PFSK-1 (cell line): ENCODE measurements around the gene MYO1A.
A peak's percentile ranks its signal among the peaks of the same experiment; 100 is the strongest.

Source experiments
- FOXP2 ChIP-seq: optimal IDR thresholded peaks from 2 replicates; pipeline ENCODE3; 2011; ENCODE audit warnings: borderline replicate concordance, control low read depth, inconsistent platforms; ENCODE audit not compliant: insufficient read depth; ENCODE audit errors: extremely low read length, extremely low read depth
- POLR2AphosphoS5 ChIP-seq: IDR thresholded peaks from 2 replicates; pipeline ENCODE4 v1.6.1; 2012; ENCODE audit warnings: low read depth, mild to moderate bottlenecking, control low read depth, low read length, moderate library complexity
- SIN3A ChIP-seq: IDR thresholded peaks from 2 replicates; pipeline ENCODE4 v1.6.1; 2012; ENCODE audit warnings: mild to moderate bottlenecking, low read length, moderate library complexity, borderline replicate concordance; ENCODE audit not compliant: insufficient read depth
- TAF1 ChIP-seq: IDR thresholded peaks from 2 replicates; pipeline ENCODE4 v1.6.1; 2012; ENCODE audit warnings: low read length, control low read depth, borderline replicate concordance; ENCODE audit not compliant: insufficient read depth
- TF ChIP-seq, protein P1 (sequence below), 2 experiments: IDR thresholded peaks; 2 replicates each; pipeline versions ENCODE4 v1.6.1 to v1.8.0; 2011 to 2012; ENCODE audit warnings: low read depth in 2 of 2, low read length in 2 of 2, control low read depth in 1 of 2, inconsistent platforms in 1 of 2, mild to moderate bottlenecking in 1 of 2, moderate library complexity in 1 of 2; ENCODE audit not compliant: insufficient read depth in 1 of 2

- TF ChIP-seq POLR2AphosphoS5 (peak; percentile 66), TAF1 (peak; percentile 55; the same call in 1 of the 2 replicates), SIN3A (0 out of 2 replicates have a peak, but pooled peaks have one; percentile 57), FOXP2 (no peak)
- TF ChIP-seq, protein P1, sequence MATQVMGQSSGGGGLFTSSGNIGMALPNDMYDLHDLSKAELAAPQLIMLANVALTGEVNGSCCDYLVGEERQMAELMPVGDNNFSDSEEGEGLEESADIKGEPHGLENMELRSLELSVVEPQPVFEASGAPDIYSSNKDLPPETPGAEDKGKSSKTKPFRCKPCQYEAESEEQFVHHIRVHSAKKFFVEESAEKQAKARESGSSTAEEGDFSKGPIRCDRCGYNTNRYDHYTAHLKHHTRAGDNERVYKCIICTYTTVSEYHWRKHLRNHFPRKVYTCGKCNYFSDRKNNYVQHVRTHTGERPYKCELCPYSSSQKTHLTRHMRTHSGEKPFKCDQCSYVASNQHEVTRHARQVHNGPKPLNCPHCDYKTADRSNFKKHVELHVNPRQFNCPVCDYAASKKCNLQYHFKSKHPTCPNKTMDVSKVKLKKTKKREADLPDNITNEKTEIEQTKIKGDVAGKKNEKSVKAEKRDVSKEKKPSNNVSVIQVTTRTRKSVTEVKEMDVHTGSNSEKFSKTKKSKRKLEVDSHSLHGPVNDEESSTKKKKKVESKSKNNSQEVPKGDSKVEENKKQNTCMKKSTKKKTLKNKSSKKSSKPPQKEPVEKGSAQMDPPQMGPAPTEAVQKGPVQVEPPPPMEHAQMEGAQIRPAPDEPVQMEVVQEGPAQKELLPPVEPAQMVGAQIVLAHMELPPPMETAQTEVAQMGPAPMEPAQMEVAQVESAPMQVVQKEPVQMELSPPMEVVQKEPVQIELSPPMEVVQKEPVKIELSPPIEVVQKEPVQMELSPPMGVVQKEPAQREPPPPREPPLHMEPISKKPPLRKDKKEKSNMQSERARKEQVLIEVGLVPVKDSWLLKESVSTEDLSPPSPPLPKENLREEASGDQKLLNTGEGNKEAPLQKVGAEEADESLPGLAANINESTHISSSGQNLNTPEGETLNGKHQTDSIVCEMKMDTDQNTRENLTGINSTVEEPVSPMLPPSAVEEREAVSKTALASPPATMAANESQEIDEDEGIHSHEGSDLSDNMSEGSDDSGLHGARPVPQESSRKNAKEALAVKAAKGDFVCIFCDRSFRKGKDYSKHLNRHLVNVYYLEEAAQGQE (IDR thresholded peaks at IDR 0.05; ENCODE audit: insufficient read depth in 1 of 2, low read depth in 2 of 2, low read length in 2 of 2): 0 out of 4 replicates have a peak, but pooled peaks of 1 of the 2 experiments have one; percentile 22
Measured at GRCh38 chr12:57089271-57090245, 39.6 kb upstream of the MYO1A start.
